SU-DHL-6 (cell line): ENCODE measurements around the gene ALPI.

Source experiments
- EZH2phosphoT487 ChIP-seq: fragments of 200-600 bp; sonication (generic), shearing (Covaris generic); conservative IDR thresholded peaks from 2 replicates; pipeline ENCODE4 v1.6.1; 2018; ENCODE audit warnings: mild to moderate bottlenecking, antibody characterized with exemption, low read length, moderate library complexity, mixed read lengths
- TF ChIP-seq, protein P1 (sequence below): fragments of 200-600 bp; sonication (generic); IDR thresholded peaks from one replicate; pipeline ENCODE4 v1.5.1; 2017; ENCODE audit warnings: antibody characterized with exemption, mild to moderate bottlenecking, low read length, moderate library complexity; ENCODE audit not compliant: insufficient read depth, poor library complexity, severe bottlenecking

- TF ChIP-seq, protein P1, sequence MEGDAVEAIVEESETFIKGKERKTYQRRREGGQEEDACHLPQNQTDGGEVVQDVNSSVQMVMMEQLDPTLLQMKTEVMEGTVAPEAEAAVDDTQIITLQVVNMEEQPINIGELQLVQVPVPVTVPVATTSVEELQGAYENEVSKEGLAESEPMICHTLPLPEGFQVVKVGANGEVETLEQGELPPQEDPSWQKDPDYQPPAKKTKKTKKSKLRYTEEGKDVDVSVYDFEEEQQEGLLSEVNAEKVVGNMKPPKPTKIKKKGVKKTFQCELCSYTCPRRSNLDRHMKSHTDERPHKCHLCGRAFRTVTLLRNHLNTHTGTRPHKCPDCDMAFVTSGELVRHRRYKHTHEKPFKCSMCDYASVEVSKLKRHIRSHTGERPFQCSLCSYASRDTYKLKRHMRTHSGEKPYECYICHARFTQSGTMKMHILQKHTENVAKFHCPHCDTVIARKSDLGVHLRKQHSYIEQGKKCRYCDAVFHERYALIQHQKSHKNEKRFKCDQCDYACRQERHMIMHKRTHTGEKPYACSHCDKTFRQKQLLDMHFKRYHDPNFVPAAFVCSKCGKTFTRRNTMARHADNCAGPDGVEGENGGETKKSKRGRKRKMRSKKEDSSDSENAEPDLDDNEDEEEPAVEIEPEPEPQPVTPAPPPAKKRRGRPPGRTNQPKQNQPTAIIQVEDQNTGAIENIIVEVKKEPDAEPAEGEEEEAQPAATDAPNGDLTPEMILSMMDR: no peak
- TF ChIP-seq EZH2phosphoT487: no peak
Observed at GRCh38 chr2:232478571-232479340, 22.8 kb downstream of the ALPI start.
